GM20000 (cell line): ENCODE measurements around the gene ENOX2.

Experiments
- DNase-seq: peaks from one replicate; pipeline ENCODE4 v3.0.0; 2012; ENCODE audit warnings: low spot score
- CTCF ChIP-seq: IDR thresholded peaks from 2 replicates; pipeline ENCODE4 v1.5.1; 2012; ENCODE audit warnings: mild to moderate bottlenecking, control low read depth; ENCODE audit errors: extremely low read depth, missing control alignments

Gene ENOX2

DNA sequence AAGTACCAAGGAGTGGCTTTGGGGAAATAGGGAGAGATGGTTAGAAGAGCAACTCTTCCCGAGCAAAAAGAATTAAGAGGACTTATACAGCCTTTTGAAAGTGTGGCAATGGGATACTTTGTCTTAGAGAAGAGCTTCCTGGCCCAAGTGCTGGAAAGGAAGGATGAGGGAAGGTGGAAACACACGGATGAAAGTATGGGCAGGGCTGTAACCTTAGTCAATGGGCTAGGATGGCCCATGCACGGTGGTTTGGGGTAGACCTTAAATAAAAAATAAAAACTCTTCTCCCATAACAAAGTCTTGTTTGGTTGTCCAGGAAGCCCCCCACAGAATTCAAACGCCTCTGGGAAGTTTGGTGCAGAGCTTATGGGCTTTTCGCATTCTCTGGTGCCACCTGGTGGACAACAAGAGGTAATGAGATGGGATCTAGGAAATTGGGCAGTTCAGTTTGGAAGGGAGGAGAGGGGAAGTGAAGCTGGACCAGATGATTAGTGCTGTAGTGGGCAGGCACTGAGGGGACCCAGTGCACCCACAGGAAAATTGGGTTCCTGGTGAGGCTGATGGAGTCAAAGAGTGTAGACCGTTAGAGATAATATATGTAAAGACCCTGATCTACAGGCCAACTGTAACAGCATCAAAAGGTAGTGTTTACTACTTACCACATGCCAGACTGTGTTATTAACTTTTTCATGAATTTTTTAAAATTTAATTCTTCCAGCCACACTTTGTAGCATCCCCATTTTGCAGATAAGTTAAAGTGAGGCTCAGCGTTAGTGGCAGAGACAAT, 13.8 kb upstream of the ENOX2 start:
- peak; percentile 53 for TF ChIP-seq CTCF
- peak; percentile 36 for DNase-seq

- no peak for TF ChIP-seq CTCF
- DNase-seq: no peak
Observed at GRCh38 chrX:130915302-130915701, 12.3 kb upstream of the ENOX2 start.

- no peak for TF ChIP-seq CTCF
- DNase-seq: no peak
Observed at GRCh38 chrX:130909469-130910136, 6.6 kb upstream of the ENOX2 start.

GRCh38 chrX:130906776-130907175, 3.8 kb upstream of the ENOX2 start:
- DNase-seq: no peak

GRCh38 chrX:130902446-130902782, 595 bp downstream of the ENOX2 start:
- TF ChIP-seq CTCF: no peak
- no peak for DNase-seq

More at GRCh38 chrX:130906776-130907175, 3.8 kb upstream of the ENOX2 start:
- no peak for TF ChIP-seq CTCF

DNA sequence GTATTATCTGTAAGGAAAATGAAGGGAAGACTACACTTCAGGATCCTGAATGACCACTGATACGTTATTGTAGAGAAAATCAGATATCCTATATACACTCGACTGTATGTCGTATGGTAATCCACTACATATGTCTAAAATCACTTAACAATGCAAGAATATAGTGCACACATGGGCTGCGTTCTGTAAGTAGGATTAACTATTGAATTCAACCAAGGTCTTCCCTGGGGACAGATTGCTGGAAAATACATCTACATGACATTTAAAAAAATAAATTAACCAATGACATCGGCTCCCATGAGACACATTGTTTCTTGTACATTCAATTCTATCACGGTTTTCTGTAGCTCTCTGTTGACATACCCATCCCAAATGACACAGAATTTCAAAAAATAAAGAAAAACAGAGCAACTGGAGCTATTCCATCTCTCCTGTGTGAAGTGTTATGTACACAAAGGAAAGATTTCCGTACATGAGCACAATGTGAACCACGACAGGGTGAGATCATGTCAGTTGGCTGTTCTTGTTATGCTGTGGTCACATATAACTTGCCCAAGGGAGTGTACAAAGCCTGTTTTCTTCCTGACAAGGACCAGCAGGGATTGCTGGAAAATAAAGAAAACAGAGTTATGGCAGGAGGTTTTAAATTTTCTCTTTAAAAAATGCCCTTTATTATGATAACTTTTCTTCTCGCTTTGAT, 6.1 kb downstream of the ENOX2 start:
- no peak for DNase-seq
- no peak for TF ChIP-seq CTCF

- TF ChIP-seq CTCF: no peak
- no peak for DNase-seq
Observed at GRCh38 chrX:130896026-130896425, 7.0 kb downstream of the ENOX2 start.
